HepG2 (cell line): ENCODE data around the gene FAM163B. TPM values are rescaled to one million over a fixed set of nuclear protein-coding genes. Genes with fewer than 3 reads are reported as not detected.

ENCODE experiments used
- ATAC-seq: fragments of 200-7000 bp; cut with Tn5 transposase; 3 replicates; pipeline ENCODE4 v1.9.1; 2020; ENCODE audit warnings: mild to moderate bottlenecking, moderate library complexity
- BruUV-seq: library from RNA; stranded (reverse); fragments of 400-500 nt; replicated peaks from 2 replicates; lab custom pipeline; 2021; lab: Mats Ljungman, UMichigan
- CTCF ChIA-PET: fragments of 300-600 bp; formaldehyde crosslinking; extraction: SDS; loops from one replicate; lab custom pipeline; 2021; ENCODE audit warnings: low total read pairs, inconsistent platforms, low intra/inter-chr PET ratio; lab: Yijun Ruan, JAX
- POLR2A ChIA-PET: fragments of 350-600 bp; sonication (Branson Sonifier 250); formaldehyde crosslinking; loops from one replicate; lab custom pipeline; 2020; ENCODE audit warnings: antibody characterized with exemption, inconsistent platforms; lab: Yijun Ruan, JAX
- DNase-seq: peaks from one replicate; pipeline ENCODE4 v3.0.0-alpha.2; 2015; ENCODE audit warnings: low spot score
- FAIRE-seq: peaks from 3 replicates; lab custom pipeline; 2011; peaks lifted over from hg19 to GRCh38; lab: Jason Lieb, UNC
- H2AFZ ChIP-seq: one replicate; pipeline ENCODE4 v1.6.1; 2011; ENCODE audit warnings: low read length, inconsistent platforms
- H3K27ac ChIP-seq: fragments of 300-600 bp; 3 replicates; pipeline ENCODE4 v1.8.0; 2011; ENCODE audit warnings: mixed run types, mild to moderate bottlenecking, mixed read lengths, low read length, inconsistent platforms; ENCODE audit not compliant: insufficient read depth; ENCODE audit errors: extremely low read length
- H3K27me3 ChIP-seq, 2 experiments: fragments of 200-600 bp in 1 of 2; 2 replicates in 1 of 2; 3 replicates in 1 of 2; pipeline versions ENCODE4 v1.6.0 to v1.8.0; 2011; ENCODE audit warnings: low read length in 2 of 2, mild to moderate bottlenecking in 2 of 2, moderate library complexity in 2 of 2, inconsistent platforms in 1 of 2; ENCODE audit not compliant: insufficient read depth in 2 of 2, control insufficient read depth in 1 of 2
- H3K36me3 ChIP-seq, 2 experiments: fragments of 200-600 bp in 1 of 2; replicated peaks in 1 of 2; 2 replicates in 1 of 2; 3 replicates in 1 of 2; pipeline versions ENCODE4 v1.5.1 to v1.8.0; 2011; ENCODE audit warnings: low read length in 2 of 2, inconsistent platforms in 1 of 2; ENCODE audit not compliant: insufficient read depth in 2 of 2, control insufficient read depth in 1 of 2
- H3K4me1 ChIP-seq: 2 replicates; pipeline ENCODE4 v1.5.1; 2012; ENCODE audit warnings: low read length, inconsistent platforms; ENCODE audit not compliant: insufficient read depth
- H3K4me2 ChIP-seq: 2 replicates; pipeline ENCODE4 v1.6.0; 2011; ENCODE audit warnings: low read depth, low read length, inconsistent platforms
- H3K4me3 ChIP-seq, 3 experiments: fragments of 200-600 bp in 1 of 3; sonication (generic), shearing (Covaris generic) in 1 of 3; replicated peaks in 1 of 3; 2 replicates each; pipeline ENCODE4 v1.5.1; 2011 to 2016; ENCODE audit warnings: low read length in 3 of 3, inconsistent platforms in 2 of 3, low read depth in 2 of 3, mild to moderate bottlenecking in 2 of 3, control low read depth in 1 of 3, mixed read lengths in 1 of 3; ENCODE audit not compliant: insufficient read depth in 1 of 3
- H3K79me2 ChIP-seq: one replicate; pipeline ENCODE4 v1.6.1; 2011; ENCODE audit warnings: low read length, inconsistent platforms; ENCODE audit not compliant: insufficient read depth
- H3K9ac ChIP-seq: 2 replicates; pipeline ENCODE4 v1.6.0; 2011; ENCODE audit warnings: mild to moderate bottlenecking, low read depth, low read length, inconsistent platforms; ENCODE audit not compliant: insufficient read depth
- H3K9me3 ChIP-seq: 2 replicates; pipeline ENCODE4 v1.5.1; 2012; ENCODE audit warnings: mild to moderate bottlenecking, low read length
- H4K20me1 ChIP-seq: 2 replicates; pipeline ENCODE4 v1.6.0; 2011; ENCODE audit warnings: inconsistent platforms, mild to moderate bottlenecking, low read length, moderate library complexity; ENCODE audit not compliant: insufficient read depth
- FOXP1 ChIP-seq, 2 experiments: fragments of 450-650 bp in 1 of 2; IDR thresholded peaks; 2 replicates each; pipeline ENCODE4 v1.6.1; 2017 to 2018; ENCODE audit warnings: antibody characterized with exemption in 1 of 2
- PLSCR1 ChIP-seq: sonication (generic); formaldehyde crosslinking; IDR thresholded peaks from 2 replicates; pipeline ENCODE4 v1.5.0; 2020; ENCODE audit warnings: missing genetic modification reagents, mild to moderate bottlenecking, borderline replicate concordance
- TEAD3 ChIP-seq: optimal IDR thresholded peaks from 2 replicates; pipeline ENCODE3; 2016; ENCODE audit warnings: borderline replicate concordance
- TIGD3 ChIP-seq: sonication (generic); formaldehyde crosslinking; IDR thresholded peaks from 2 replicates; pipeline ENCODE4 v1.5.1; 2020; ENCODE audit warnings: mild to moderate bottlenecking, missing genetic modification reagents, borderline replicate concordance
- ZNF318 ChIP-seq: sonication (generic); formaldehyde crosslinking; IDR thresholded peaks from 2 replicates; pipeline ENCODE4 v1.4.0; 2020; ENCODE audit warnings: mild to moderate bottlenecking, missing genetic modification reagents
- ZNF629 ChIP-seq: sonication (generic); formaldehyde crosslinking; conservative IDR thresholded peaks from 2 replicates; pipeline ENCODE4 v1.5.0; 2020; ENCODE audit warnings: missing genetic modification reagents
- WGBS: methylation state at CpG from one replicate; pipeline ENCODE4 v1.1.6; 2017; ENCODE audit warnings: low lambda C conversion rate; 5-methylcytosine and 5-hydroxymethylcytosine counted together
- in situ Hi-C: cut with HindIII; loops from 2 replicates; pipeline ENCODE4 v1.10.0; 2017; ENCODE audit warnings: low pct_unique_long_range_greater_than_20kb; ENCODE audit not compliant: extremely low pct_ligation_motif_present
- intact Hi-C: fragments of 100-400 bp; cut with micrococcal nuclease; formaldehyde crosslinking; loops from one replicate; pipeline ENCODE4 v1.10.0; 2022; ENCODE audit not compliant: unreplicated experiment
- polyA plus RNA-seq, 8 experiments: library from polyadenylated mRNA; depleted of rRNA in 3 of 8; stranded (reverse) in 7 of 8; unstranded in 1 of 8; fragments of >200 nt; fragmentation: Illumina TruSeq in 4 of 8; extraction: Trizol in 4 of 8; gene quantifications; 2 replicates each; pipeline versions ENCODE4 v1.2.1 to v1.2.3, GENCODE V29; 2011 to 2016; ENCODE audit warnings: low read depth in 4 of 8, missing spikeins in 1 of 8, mixed read lengths in 1 of 8; ENCODE audit not compliant: insufficient read depth in 1 of 8
- total RNA-seq, 5 experiments: library from RNA; depleted of rRNA; stranded (reverse); fragments of >200 nt; fragmentation: Illumina TruSeq; extraction: Trizol; gene quantifications; 2 replicates each; pipeline ENCODE4 v1.2.3, GENCODE V29; 2016; ENCODE audit warnings: low read depth in 1 of 5

The FAM163B gene
- total and polyA plus RNA-seq, 2 of the 13 experiments (the other 11 are each of a cell fraction or from before 2014, with no cell fraction given): not detected

- no peak overlapping the region for H2AFZ ChIP-seq
- 100% methylated on average over 3 of the region's 8 CpGs for WGBS
- DNase-seq (no peak), ATAC-seq (no peak), FAIRE-seq (no peak)
- H3K36me3 ChIP-seq: no peaks in the 10 kb centered on the region
- ChIA-PET CTCF (no interaction called here), POLR2A (no interaction called here)
- no peaks in the 10 kb centered on the region for H3K79me2 ChIP-seq
- no peak overlapping the region for H3K9ac ChIP-seq
- TF ChIP-seq TEAD3 (CRISPR knock-in tag) (no peak), ZNF629 (CRISPR knock-in tag) (peak; percentile 81)
- no peaks in the 10 kb centered on the region for H4K20me1 ChIP-seq
- BruUV-seq: no TSS peak
- intact Hi-C loops: no loop called here
- no peak overlapping the region for H3K4me2 ChIP-seq
- no peak overlapping the region for H3K4me3 ChIP-seq
- no peaks in the 10 kb centered on the region for H3K9me3 ChIP-seq
- no peak overlapping the region for H3K27ac ChIP-seq
- peaks cover 19% of the 10 kb centered on the region for H3K4me1 ChIP-seq
- peaks cover 0 to 3% of the 10 kb centered on the region in 2 experiments; a peak in 2 of 5 replicates for H3K27me3 ChIP-seq
- in situ Hi-C loops: no loop called here
These were observed 54.5 kb downstream of the FAM163B start for GRCh38 chr9:133554729-133555128.

- DNase-seq (no peak), ATAC-seq (no peak), FAIRE-seq (no peak)
- peaks cover 0 to 3% of the 10 kb centered on the region in 2 experiments; a peak in 2 of 5 replicates for H3K27me3 ChIP-seq
- H3K9me3 ChIP-seq: no peaks in the 10 kb centered on the region
- no peak overlapping the region for H2AFZ ChIP-seq
- no peaks in the 10 kb centered on the region for H3K79me2 ChIP-seq
- BruUV-seq: no TSS peak
- 81% methylated on average over 11 of the region's 31 CpGs for WGBS
- ChIA-PET POLR2A (no interaction called here), CTCF (no interaction called here)
- TF ChIP-seq FOXP1 (IDR thresholded peaks at IDR 0.05) (no peak), FOXP1 (CRISPR knock-in tag; IDR thresholded peaks at IDR 0.05) (no peak), TIGD3 (CRISPR knock-in tag) (no peak), ZNF318 (CRISPR knock-in tag) (no peak), PLSCR1 (no peak)
- H3K9ac ChIP-seq: no peak overlapping the region
- H3K4me2 ChIP-seq: no peak overlapping the region
- no peak overlapping the region for H3K27ac ChIP-seq
- no peaks in the 10 kb centered on the region for H3K36me3 ChIP-seq
- peaks cover 19% of the 10 kb centered on the region for H3K4me1 ChIP-seq
- H3K4me3 ChIP-seq: no peak overlapping the region
- in situ Hi-C loops: no loop called here
- H4K20me1 ChIP-seq: no peaks in the 10 kb centered on the region
- intact Hi-C loops: no loop called here
These were observed 55.0 kb downstream of the FAM163B start for GRCh38 chr9:133553973-133554713.
